GM12878 (cell line): Measurements from ENCODE around the gene MEIS2. TPM values are rescaled to one million over a fixed set of nuclear protein-coding genes. Genes with fewer than 3 reads are reported as not detected.

Source experiments
- ATAC-seq: fragments of 200-7000 bp; cut with Tn5 transposase; 3 replicates; pipeline ENCODE4 v1.9.1; 2020; ENCODE audit warnings: mild to moderate bottlenecking, moderate library complexity
- BruUV-seq: library from RNA; stranded (reverse); fragments of 400-500 nt; replicated peaks from 2 replicates; lab custom pipeline; 2021; lab: Mats Ljungman, UMichigan
- CTCF ChIA-PET: fragments of 300-600 bp; sonication (Branson Sonifier 250); formaldehyde crosslinking; extraction: SDS; loops from one replicate; lab custom pipeline; 2021; ENCODE audit warnings: inconsistent platforms; lab: Yijun Ruan, JAX
- POLR2A ChIA-PET: fragments of 350-600 bp; formaldehyde crosslinking; extraction: SDS; loops from one replicate; lab custom pipeline; 2021; ENCODE audit warnings: inconsistent platforms; lab: Charles Lee
- RAD21 ChIA-PET: fragments of 300-600 bp; sonication (Branson Sonifier 250); formaldehyde crosslinking; loops from one replicate; lab custom pipeline; 2023; ENCODE audit warnings: antibody characterized with exemption; ENCODE audit not compliant: unreplicated experiment; lab: Charles Lee
- SMC1A ChIA-PET: fragments of 300-600 bp; sonication (Branson Sonifier 250); formaldehyde crosslinking; loops from one replicate; lab custom pipeline; 2023; ENCODE audit not compliant: unreplicated experiment, uncharacterized antibody; lab: Charles Lee
- DNase-seq: peaks from one replicate; pipeline ENCODE4 v3.0.0-alpha.2; 2011; ENCODE audit warnings: low read depth, low spot score
- FAIRE-seq: peaks from 3 replicates; lab custom pipeline; 2011; peaks lifted over from hg19 to GRCh38; lab: Jason Lieb, UNC
- H2AFZ ChIP-seq: 2 replicates; pipeline ENCODE4 v1.6.0; 2011; ENCODE audit warnings: low read depth, low read length, control low read depth; ENCODE audit not compliant: control insufficient read depth
- H3K27ac ChIP-seq: 2 replicates; pipeline ENCODE4 v1.5.1; 2011; ENCODE audit warnings: control low read depth; ENCODE audit not compliant: control insufficient read depth, insufficient read depth
- H3K27me3 ChIP-seq, 2 experiments: replicated peaks in 1 of 2; 2 replicates each; pipeline versions ENCODE4 v1.6.0 to v1.6.1; 2011; ENCODE audit warnings: low read length in 1 of 2; ENCODE audit not compliant: control insufficient read depth in 2 of 2, insufficient read depth in 2 of 2
- H3K36me3 ChIP-seq, 2 experiments: 2 replicates each; pipeline ENCODE4 v1.5.1; 2011; ENCODE audit warnings: low read length in 1 of 2; ENCODE audit not compliant: control insufficient read depth in 2 of 2, insufficient read depth in 2 of 2
- H3K4me1 ChIP-seq: 2 replicates; pipeline ENCODE4 v1.6.1; 2011; ENCODE audit warnings: mild to moderate bottlenecking, low read length, moderate library complexity, mixed read lengths; ENCODE audit not compliant: control insufficient read depth, insufficient read depth
- H3K4me2 ChIP-seq: 2 replicates; pipeline ENCODE4 v1.6.0; 2011; ENCODE audit warnings: control low read depth; ENCODE audit not compliant: control insufficient read depth, insufficient read depth
- H3K4me3 ChIP-seq: fragments of 200-600 bp; sonication (generic); 2 replicates; pipeline ENCODE4 v1.5.1; 2016
- H3K79me2 ChIP-seq: 2 replicates; pipeline ENCODE4 v1.6.0; 2011; ENCODE audit warnings: low read length; ENCODE audit not compliant: control insufficient read depth, insufficient read depth
- H3K9ac ChIP-seq: 2 replicates; pipeline ENCODE4 v1.8.0; 2011; ENCODE audit warnings: low read length, control low read depth, mixed read lengths; ENCODE audit not compliant: control insufficient read depth, insufficient read depth
- H3K9me3 ChIP-seq: replicated peaks from 3 replicates; pipeline ENCODE4 v1.5.1; 2011; ENCODE audit warnings: mild to moderate bottlenecking, low read length; ENCODE audit not compliant: control insufficient read depth, insufficient read depth
- H4K20me1 ChIP-seq: 2 replicates; pipeline ENCODE4 v1.6.0; 2011; ENCODE audit not compliant: control insufficient read depth, insufficient read depth
- CREB1 ChIP-seq: IDR thresholded peaks from 2 replicates; pipeline ENCODE4 v1.6.1; 2012; ENCODE audit warnings: low read depth, mild to moderate bottlenecking, inconsistent platforms
- DPF2 ChIP-seq: fragments of 450-650 bp; IDR thresholded peaks from 2 replicates; pipeline ENCODE4 v1.6.1; 2017; ENCODE audit warnings: mild to moderate bottlenecking
- EP300 ChIP-seq, 2 experiments: fragments of 150-350 bp in 1 of 2; IDR thresholded peaks; 2 replicates each; pipeline ENCODE4 v1.6.1; 2011 to 2012; ENCODE audit warnings: low read depth in 2 of 2, low read length in 2 of 2, borderline replicate concordance in 1 of 2, improper control_type of control experiment in 1 of 2, inconsistent platforms in 1 of 2; ENCODE audit not compliant: control insufficient read depth in 1 of 2
- SIN3A ChIP-seq: IDR thresholded peaks from 2 replicates; pipeline ENCODE4 v1.6.1; 2012; ENCODE audit warnings: low read depth, low read length, improper control_type of control experiment
- SREBF2 ChIP-seq: IDR thresholded peaks from 2 replicates; pipeline ENCODE4 v1.6.1; 2012; ENCODE audit warnings: mild to moderate bottlenecking, low read length
- ZNF207 ChIP-seq: fragments of 450-650 bp; IDR thresholded peaks from 2 replicates; pipeline ENCODE4 v1.6.1; 2014; ENCODE audit warnings: antibody characterized with exemption, mild to moderate bottlenecking, borderline replicate concordance
- ZNF24 ChIP-seq: fragments of 450-650 bp; IDR thresholded peaks from 2 replicates; pipeline ENCODE4 v1.6.1; 2017; ENCODE audit warnings: antibody characterized with exemption, mild to moderate bottlenecking
- WGBS: methylation state at CpG from one replicate; pipeline ENCODE4 v1.1.6; 2016; ENCODE audit warnings: low lambda C conversion rate; ENCODE audit not compliant: insufficient replicate concordance, insufficient coverage; ENCODE audit errors: missing lambda C conversion rate; 5-methylcytosine and 5-hydroxymethylcytosine counted together
- in situ Hi-C: fragments of 300-500 bp; cut with MboI; formaldehyde crosslinking; loops from 9 replicates; pipeline ENCODE4 v1.14.3; 2018; ENCODE audit warnings: mixed read lengths
- intact Hi-C: fragments of 100-400 bp; cut with micrococcal nuclease; formaldehyde crosslinking; loops from one replicate; pipeline ENCODE4 v1.14.2; 2022; ENCODE audit not compliant: unreplicated experiment
- polyA plus RNA-seq, 11 experiments: library from polyadenylated mRNA; depleted of rRNA in 4 of 11; unstranded in 6 of 11; stranded (reverse) in 5 of 11; fragments of >200 nt; fragmentation: Nextera tagmentation in 4 of 11; fragmentation: Illumina TruSeq in 1 of 11; extraction: Ambion mirVana in 4 of 11; extraction: Trizol in 1 of 11; gene quantifications; 1 replicate in 1 of 11; 2 replicates in 10 of 11; pipeline versions ENCODE4 v1.2.1 to v1.2.3, GENCODE V29; 2011 to 2016; ENCODE audit warnings: inconsistent platforms in 2 of 11, missing spikeins in 2 of 11, low read depth in 1 of 11
- total RNA-seq, 4 experiments: library from RNA; depleted of rRNA in 3 of 4; stranded (reverse); fragments of >200 nt in 3 of 4; fragmentation: Illumina TruSeq in 1 of 4; extraction: Trizol in 1 of 4; gene quantifications; 2 replicates each; pipeline versions ENCODE4 v1.2.1 to v1.2.3, GENCODE V29; 2013 to 2021
- TF ChIP-seq, protein P1 (sequence below): fragments of 150-350 bp; IDR thresholded peaks from 2 replicates; pipeline ENCODE4 v1.6.1; 2014; ENCODE audit warnings: mild to moderate bottlenecking, low read depth, low read length
- TF ChIP-seq, protein P2 (sequence below): fragments of 450-650 bp; formaldehyde crosslinking; IDR thresholded peaks from 2 replicates; pipeline ENCODE4 v1.4.0; 2020; ENCODE audit warnings: mild to moderate bottlenecking, moderate library complexity
- TF ChIP-seq, protein P3 (sequence below): IDR thresholded peaks from 2 replicates; pipeline ENCODE4 v1.6.1; 2012; ENCODE audit warnings: low read depth, low read length, improper control_type of control experiment
- TF ChIP-seq, protein P4 (sequence below): fragments of 450-650 bp; IDR thresholded peaks from 2 replicates; pipeline ENCODE4 v1.6.1; 2018; ENCODE audit warnings: mild to moderate bottlenecking, low read depth, moderate library complexity; ENCODE audit not compliant: partially characterized antibody

The MEIS2 gene
- total and polyA plus RNA-seq, 10 of the 15 experiments (the other 5 are each of a cell fraction or from before 2014, with no cell fraction given): 9.2 to 54.0 (median 20.4) TPM

DNA sequence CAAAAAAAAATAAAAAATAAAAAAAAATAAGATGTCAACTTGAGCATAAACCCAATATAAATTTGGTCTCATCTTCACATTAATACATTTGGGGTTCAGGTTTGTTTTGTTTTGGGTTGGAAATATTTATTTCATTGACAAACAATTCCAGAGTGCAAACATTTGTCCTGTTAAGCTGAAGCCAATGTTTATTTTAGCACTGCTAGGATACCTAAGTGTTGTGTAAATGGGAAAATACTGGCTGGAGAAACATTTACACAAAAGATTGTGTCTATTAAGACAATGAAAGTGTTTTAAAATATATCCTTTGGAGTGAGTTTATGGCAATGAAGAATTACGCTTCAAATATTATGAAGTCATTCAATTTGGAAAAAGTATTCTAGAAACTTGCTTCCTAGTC is 91.1 kb downstream of the MEIS2 start (continued):
- TF ChIP-seq, protein P1, sequence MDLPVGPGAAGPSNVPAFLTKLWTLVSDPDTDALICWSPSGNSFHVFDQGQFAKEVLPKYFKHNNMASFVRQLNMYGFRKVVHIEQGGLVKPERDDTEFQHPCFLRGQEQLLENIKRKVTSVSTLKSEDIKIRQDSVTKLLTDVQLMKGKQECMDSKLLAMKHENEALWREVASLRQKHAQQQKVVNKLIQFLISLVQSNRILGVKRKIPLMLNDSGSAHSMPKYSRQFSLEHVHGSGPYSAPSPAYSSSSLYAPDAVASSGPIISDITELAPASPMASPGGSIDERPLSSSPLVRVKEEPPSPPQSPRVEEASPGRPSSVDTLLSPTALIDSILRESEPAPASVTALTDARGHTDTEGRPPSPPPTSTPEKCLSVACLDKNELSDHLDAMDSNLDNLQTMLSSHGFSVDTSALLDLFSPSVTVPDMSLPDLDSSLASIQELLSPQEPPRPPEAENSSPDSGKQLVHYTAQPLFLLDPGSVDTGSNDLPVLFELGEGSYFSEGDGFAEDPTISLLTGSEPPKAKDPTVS: no peak
- TF ChIP-seq, all 136 proteins: peak for 0

DNA sequence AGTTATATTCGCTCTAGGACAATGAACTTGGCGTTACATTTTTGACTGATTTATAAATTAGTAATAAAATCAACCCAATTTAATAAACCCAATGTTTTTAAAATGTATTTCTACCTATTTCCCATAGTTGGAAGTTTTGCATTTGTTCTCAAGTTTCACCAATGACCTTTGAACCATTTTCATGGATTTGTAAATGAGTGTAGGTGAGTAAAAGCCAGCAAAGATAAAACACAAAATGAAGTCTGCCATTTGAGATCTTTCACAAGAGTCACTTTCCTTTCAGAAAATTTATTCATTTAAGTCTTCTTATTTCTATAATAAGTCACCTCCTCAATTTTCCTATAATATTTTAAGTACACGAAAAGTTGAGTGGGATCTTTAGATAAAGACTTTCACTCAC is 92.1 kb downstream of the MEIS2 start:
- Histone ChIP-seq H3K9ac (no peak overlapping the region), H3K27me3 (no peaks in the 10 kb centered on the region), H3K4me3 (no peak overlapping the region), H2AFZ (no peak overlapping the region), H3K4me1 (no peaks in the 10 kb centered on the region), H3K36me3 (peaks cover 0 to 3% of the 10 kb centered on the region in 2 experiments; a peak in 2 of 4 replicates), H3K79me2 (no peaks in the 10 kb centered on the region), H3K27ac (no peak overlapping the region), H4K20me1 (no peaks in the 10 kb centered on the region), H3K9me3 (no peaks in the 10 kb centered on the region), H3K4me2 (no peak overlapping the region)
- SMC1A ChIA-PET: interaction anchor here (1.7 kb wide), 1 partner anchor 26 kb away, joined by 4 read pairs; no protein-coding TSS in a partner anchor
- in situ Hi-C loops (no loop called here), intact Hi-C loops (no loop called here)
- RAD21 ChIA-PET: interaction anchor here (1.0 kb wide), 1 partner anchor 48 kb away, joined by 3 read pairs; no protein-coding TSS in a partner anchor
- no peak for ATAC-seq
- CTCF ChIA-PET: no interaction called here
- POLR2A ChIA-PET: no interaction called here
- no TSS peak for BruUV-seq
- no peak for DNase-seq
- 62% methylated on average over 3 of the region's 3 CpGs for WGBS
- no peak for FAIRE-seq
- TF ChIP-seq, protein P2, sequence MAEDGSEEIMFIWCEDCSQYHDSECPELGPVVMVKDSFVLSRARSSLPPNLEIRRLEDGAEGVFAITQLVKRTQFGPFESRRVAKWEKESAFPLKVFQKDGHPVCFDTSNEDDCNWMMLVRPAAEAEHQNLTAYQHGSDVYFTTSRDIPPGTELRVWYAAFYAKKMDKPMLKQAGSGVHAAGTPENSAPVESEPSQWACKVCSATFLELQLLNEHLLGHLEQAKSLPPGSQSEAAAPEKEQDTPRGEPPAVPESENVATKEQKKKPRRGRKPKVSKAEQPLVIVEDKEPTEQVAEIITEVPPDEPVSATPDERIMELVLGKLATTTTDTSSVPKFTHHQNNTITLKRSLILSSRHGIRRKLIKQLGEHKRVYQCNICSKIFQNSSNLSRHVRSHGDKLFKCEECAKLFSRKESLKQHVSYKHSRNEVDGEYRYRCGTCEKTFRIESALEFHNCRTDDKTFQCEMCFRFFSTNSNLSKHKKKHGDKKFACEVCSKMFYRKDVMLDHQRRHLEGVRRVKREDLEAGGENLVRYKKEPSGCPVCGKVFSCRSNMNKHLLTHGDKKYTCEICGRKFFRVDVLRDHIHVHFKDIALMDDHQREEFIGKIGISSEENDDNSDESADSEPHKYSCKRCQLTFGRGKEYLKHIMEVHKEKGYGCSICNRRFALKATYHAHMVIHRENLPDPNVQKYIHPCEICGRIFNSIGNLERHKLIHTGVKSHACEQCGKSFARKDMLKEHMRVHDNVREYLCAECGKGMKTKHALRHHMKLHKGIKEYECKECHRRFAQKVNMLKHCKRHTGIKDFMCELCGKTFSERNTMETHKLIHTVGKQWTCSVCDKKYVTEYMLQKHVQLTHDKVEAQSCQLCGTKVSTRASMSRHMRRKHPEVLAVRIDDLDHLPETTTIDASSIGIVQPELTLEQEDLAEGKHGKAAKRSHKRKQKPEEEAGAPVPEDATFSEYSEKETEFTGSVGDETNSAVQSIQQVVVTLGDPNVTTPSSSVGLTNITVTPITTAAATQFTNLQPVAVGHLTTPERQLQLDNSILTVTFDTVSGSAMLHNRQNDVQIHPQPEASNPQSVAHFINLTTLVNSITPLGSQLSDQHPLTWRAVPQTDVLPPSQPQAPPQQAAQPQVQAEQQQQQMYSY: no peak
- TF ChIP-seq, protein P3, sequence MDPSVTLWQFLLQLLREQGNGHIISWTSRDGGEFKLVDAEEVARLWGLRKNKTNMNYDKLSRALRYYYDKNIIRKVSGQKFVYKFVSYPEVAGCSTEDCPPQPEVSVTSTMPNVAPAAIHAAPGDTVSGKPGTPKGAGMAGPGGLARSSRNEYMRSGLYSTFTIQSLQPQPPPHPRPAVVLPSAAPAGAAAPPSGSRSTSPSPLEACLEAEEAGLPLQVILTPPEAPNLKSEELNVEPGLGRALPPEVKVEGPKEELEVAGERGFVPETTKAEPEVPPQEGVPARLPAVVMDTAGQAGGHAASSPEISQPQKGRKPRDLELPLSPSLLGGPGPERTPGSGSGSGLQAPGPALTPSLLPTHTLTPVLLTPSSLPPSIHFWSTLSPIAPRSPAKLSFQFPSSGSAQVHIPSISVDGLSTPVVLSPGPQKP: no peak
- no peak for TF ChIP-seq SREBF2
- no peak for TF ChIP-seq ZNF207
- no peak for TF ChIP-seq DPF2
- no peak for TF ChIP-seq ZNF24
- no peak for TF ChIP-seq EP300 (IDR thresholded peaks at IDR 0.05; ENCODE audit: borderline replicate concordance in 1 of 2, control insufficient read depth in 1 of 2, low read depth in 2 of 2, low read length in 2 of 2)
- no peak for TF ChIP-seq CREB1
- no peak for TF ChIP-seq SIN3A
- TF ChIP-seq, protein P4, sequence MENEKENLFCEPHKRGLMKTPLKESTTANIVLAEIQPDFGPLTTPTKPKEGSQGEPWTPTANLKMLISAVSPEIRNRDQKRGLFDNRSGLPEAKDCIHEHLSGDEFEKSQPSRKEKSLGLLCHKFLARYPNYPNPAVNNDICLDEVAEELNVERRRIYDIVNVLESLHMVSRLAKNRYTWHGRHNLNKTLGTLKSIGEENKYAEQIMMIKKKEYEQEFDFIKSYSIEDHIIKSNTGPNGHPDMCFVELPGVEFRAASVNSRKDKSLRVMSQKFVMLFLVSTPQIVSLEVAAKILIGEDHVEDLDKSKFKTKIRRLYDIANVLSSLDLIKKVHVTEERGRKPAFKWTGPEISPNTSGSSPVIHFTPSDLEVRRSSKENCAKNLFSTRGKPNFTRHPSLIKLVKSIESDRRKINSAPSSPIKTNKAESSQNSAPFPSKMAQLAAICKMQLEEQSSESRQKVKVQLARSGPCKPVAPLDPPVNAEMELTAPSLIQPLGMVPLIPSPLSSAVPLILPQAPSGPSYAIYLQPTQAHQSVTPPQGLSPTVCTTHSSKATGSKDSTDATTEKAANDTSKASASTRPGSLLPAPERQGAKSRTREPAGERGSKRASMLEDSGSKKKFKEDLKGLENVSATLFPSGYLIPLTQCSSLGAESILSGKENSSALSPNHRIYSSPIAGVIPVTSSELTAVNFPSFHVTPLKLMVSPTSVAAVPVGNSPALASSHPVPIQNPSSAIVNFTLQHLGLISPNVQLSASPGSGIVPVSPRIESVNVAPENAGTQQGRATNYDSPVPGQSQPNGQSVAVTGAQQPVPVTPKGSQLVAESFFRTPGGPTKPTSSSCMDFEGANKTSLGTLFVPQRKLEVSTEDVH: no peak
